ENCODE results near the gene MYH9. TPM values are rescaled to one million over a fixed set of nuclear protein-coding genes. Genes with fewer than 3 reads are reported as not detected.

MYH9 gene
- polyA plus RNA-seq, 1 of the 3 experiments (the other 2 are of a cell fraction), result 303 TPM

- TF ChIP-seq MXI1 (IDR thresholded peaks at IDR 0.05; ENCODE audit: low read depth, low read length) (no peak), YY1 (IDR thresholded peaks at IDR 0.05; ENCODE audit: low read depth) (no peak)
These were observed 63.4 kb downstream of the MYH9 start (continued) for GRCh38 chr22:36324414-36324813.

GRCh38 chr22:36323855-36324331 is 63.9 kb downstream of the MYH9 start:
- CTCF ChIA-PET, result interaction anchor here (4.1 kb wide), 1 partner anchor 22 kb away, joined by 26 read pairs; no protein-coding TSS in a partner anchor

GRCh38 chr22:36323182-36323854 is 64.4 kb downstream of the MYH9 start:
- no peaks in the 10 kb centered on the region for H3K27me3 ChIP-seq (ENCODE audit: insufficient read depth)
- H3K9ac ChIP-seq, result no peak overlapping the region
- no peak overlapping the region for H3K4me3 ChIP-seq (ENCODE audit: low read depth in 2 of 2, low read length in 1 of 2)
- H3K4me1 ChIP-seq (ENCODE audit: control insufficient read depth in 1 of 2, insufficient read depth in 2 of 2, low read depth in 1 of 2, low read length in 1 of 2), result peaks cover 6 to 45% of the 10 kb centered on the region in 2 experiments; a peak in 3 of 4 replicates
- no peak overlapping the region for H2AFZ ChIP-seq (ENCODE audit: low read depth)
- peaks cover 100% of the 10 kb centered on the region for H3K79me2 ChIP-seq (ENCODE audit: insufficient read depth)
- H3K9me3 ChIP-seq, result no peaks in the 10 kb centered on the region
- no peak for DNase-seq
- POLR2A ChIA-PET, result interaction anchor here (0.7 kb wide), 1 partner anchor 11 kb away, joined by 3 read pairs; no protein-coding TSS in a partner anchor
- WGBS (ENCODE audit: low lambda C conversion rate), result 89% methylated on average over 8 of the region's 14 CpGs
- H3K36me3 ChIP-seq (replicated peaks in 1 of 2; ENCODE audit: control insufficient read depth in 1 of 2, insufficient read depth in 2 of 2, low read length in 1 of 2), result peaks cover 86 to 89% of the 10 kb centered on the region in 2 experiments
- peaks cover 24% of the 10 kb centered on the region for H4K20me1 ChIP-seq (ENCODE audit: insufficient read depth)
- H3K4me2 ChIP-seq, result no peak overlapping the region
- no peak for TF ChIP-seq NRF1 (IDR thresholded peaks at IDR 0.05; ENCODE audit: low read depth, low read length)
- no peak for TF ChIP-seq GABPA (IDR thresholded peaks at IDR 0.05; ENCODE audit: low read depth)
- TF ChIP-seq CHD2 (IDR thresholded peaks at IDR 0.05; ENCODE audit: low read length, partially characterized antibody), result no peak
- TF ChIP-seq GATA2 (CRISPR knock-in tag; IDR thresholded peaks at IDR 0.05), result no peak
- TF ChIP-seq, protein P1, sequence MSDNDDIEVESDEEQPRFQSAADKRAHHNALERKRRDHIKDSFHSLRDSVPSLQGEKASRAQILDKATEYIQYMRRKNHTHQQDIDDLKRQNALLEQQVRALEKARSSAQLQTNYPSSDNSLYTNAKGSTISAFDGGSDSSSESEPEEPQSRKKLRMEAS (IDR thresholded peaks at IDR 0.05; ENCODE audit: low read depth), result no peak
- no peak for TF ChIP-seq MXI1 (IDR thresholded peaks at IDR 0.05; ENCODE audit: low read depth, low read length)
- TF ChIP-seq EZH2phosphoT487 (IDR thresholded peaks at IDR 0.05; ENCODE audit: borderline replicate concordance, low read depth), result no peak
- TF ChIP-seq, protein P2, sequence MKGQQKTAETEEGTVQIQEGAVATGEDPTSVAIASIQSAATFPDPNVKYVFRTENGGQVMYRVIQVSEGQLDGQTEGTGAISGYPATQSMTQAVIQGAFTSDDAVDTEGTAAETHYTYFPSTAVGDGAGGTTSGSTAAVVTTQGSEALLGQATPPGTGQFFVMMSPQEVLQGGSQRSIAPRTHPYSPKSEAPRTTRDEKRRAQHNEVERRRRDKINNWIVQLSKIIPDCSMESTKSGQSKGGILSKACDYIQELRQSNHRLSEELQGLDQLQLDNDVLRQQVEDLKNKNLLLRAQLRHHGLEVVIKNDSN (IDR thresholded peaks at IDR 0.05; ENCODE audit: borderline replicate concordance, low read depth), result no peak
- peak overlapping the region in 1 of 2 experiments; percentile 98; a peak in 2 of 4 replicates for H3K27ac ChIP-seq (ENCODE audit: low read depth in 2 of 2, low read length in 1 of 2)
- CTCF ChIA-PET, result interaction anchor here (2.4 to 4.1 kb wide), 2 partner anchors 21 to 147 kb away, joined by 14 to 26 read pairs; no protein-coding TSS in a partner anchor
- peaks cover 35% of the 10 kb centered on the region for H3F3A ChIP-seq (replicated peaks; ENCODE audit: insufficient read depth)
- H3K9me2 ChIP-seq, result no peaks in the 10 kb centered on the region

More at GRCh38 chr22:36323855-36324331, 63.9 kb downstream of the MYH9 start:
- Histone ChIP-seq H3K79me2 (ENCODE audit: insufficient read depth) (peaks cover 100% of the 10 kb centered on the region), H3K4me2 (no peak overlapping the region), H3K9me2 (no peaks in the 10 kb centered on the region), H3K4me1 (ENCODE audit: control insufficient read depth in 1 of 2, insufficient read depth in 2 of 2, low read depth in 1 of 2, low read length in 1 of 2) (peaks cover 12 to 51% of the 10 kb centered on the region in 2 experiments; a peak in 3 of 4 replicates), H3F3A (replicated peaks; ENCODE audit: insufficient read depth) (peaks cover 36% of the 10 kb centered on the region), H3K9ac (no peak overlapping the region), H3K9me3 (no peaks in the 10 kb centered on the region), H3K36me3 (replicated peaks in 1 of 2; ENCODE audit: control insufficient read depth in 1 of 2, insufficient read depth in 2 of 2, low read length in 1 of 2) (peaks cover 84 to 86% of the 10 kb centered on the region in 2 experiments), H3K4me3 (ENCODE audit: low read depth in 2 of 2, low read length in 1 of 2) (no peak overlapping the region), H2AFZ (ENCODE audit: low read depth) (no peak overlapping the region), H3K27ac (ENCODE audit: low read depth in 2 of 2, low read length in 1 of 2) (peak overlapping the region in 1 of 2 experiments; percentile 98; a peak in 2 of 4 replicates), H3K27me3 (ENCODE audit: insufficient read depth) (no peaks in the 10 kb centered on the region), H4K20me1 (ENCODE audit: insufficient read depth) (peaks cover 23% of the 10 kb centered on the region)
- WGBS (ENCODE audit: low lambda C conversion rate), result 97% methylated on average over 6 of the region's 21 CpGs
- TF ChIP-seq SMC3 (IDR thresholded peaks at IDR 0.05; ENCODE audit: low read depth, low read length), result no peak
- DNase-seq, result no peak
- POLR2A ChIA-PET, result no interaction called here

Data from SK-N-SH (cell line).